Sigmoid colon (tissue), 4 donors: ENCODE results near the gene GRXCR2.

Source experiments
- POLR2AphosphoS5 ChIP-seq, 4 donors: sonication (generic); formaldehyde crosslinking; IDR thresholded peaks; one replicate each; pipeline ENCODE4 v1.6.1; 2017; ENCODE audit warnings: antibody characterized with exemption in 4 of 4
- TF ChIP-seq, protein P1 (sequence below), 4 experiments: fragments of 450-650 bp in 3 of 4; fragments of 200-600 bp in 1 of 4; IDR thresholded peaks; one replicate each; pipeline ENCODE4 v1.5.1; 2016 to 2019; ENCODE audit warnings: antibody characterized with exemption in 4 of 4, mild to moderate bottlenecking in 3 of 4, moderate library complexity in 2 of 4

GRCh38 chr5:145830594-145830993 lies 42.2 kb downstream of the GRXCR2 start:
- TF ChIP-seq, protein P1, sequence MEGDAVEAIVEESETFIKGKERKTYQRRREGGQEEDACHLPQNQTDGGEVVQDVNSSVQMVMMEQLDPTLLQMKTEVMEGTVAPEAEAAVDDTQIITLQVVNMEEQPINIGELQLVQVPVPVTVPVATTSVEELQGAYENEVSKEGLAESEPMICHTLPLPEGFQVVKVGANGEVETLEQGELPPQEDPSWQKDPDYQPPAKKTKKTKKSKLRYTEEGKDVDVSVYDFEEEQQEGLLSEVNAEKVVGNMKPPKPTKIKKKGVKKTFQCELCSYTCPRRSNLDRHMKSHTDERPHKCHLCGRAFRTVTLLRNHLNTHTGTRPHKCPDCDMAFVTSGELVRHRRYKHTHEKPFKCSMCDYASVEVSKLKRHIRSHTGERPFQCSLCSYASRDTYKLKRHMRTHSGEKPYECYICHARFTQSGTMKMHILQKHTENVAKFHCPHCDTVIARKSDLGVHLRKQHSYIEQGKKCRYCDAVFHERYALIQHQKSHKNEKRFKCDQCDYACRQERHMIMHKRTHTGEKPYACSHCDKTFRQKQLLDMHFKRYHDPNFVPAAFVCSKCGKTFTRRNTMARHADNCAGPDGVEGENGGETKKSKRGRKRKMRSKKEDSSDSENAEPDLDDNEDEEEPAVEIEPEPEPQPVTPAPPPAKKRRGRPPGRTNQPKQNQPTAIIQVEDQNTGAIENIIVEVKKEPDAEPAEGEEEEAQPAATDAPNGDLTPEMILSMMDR (IDR thresholded peaks at IDR 0.05): no peak
- TF ChIP-seq POLR2AphosphoS5 (IDR thresholded peaks at IDR 0.05): no peak
